CD14-positive monocyte (primary cell): ENCODE results near the gene ZNF761. TPM values are rescaled to one million over a fixed set of nuclear protein-coding genes. Genes with fewer than 3 reads are reported as not detected.
A peak's percentile ranks its signal among the peaks of the same experiment; 100 is the strongest.

Experiments
- DNase-seq, 3 donors: peaks; one replicate each; pipeline ENCODE4 v3.0.0-alpha.2; 2011 to 2022
- H2AFZ ChIP-seq: 2 replicates; pipeline ENCODE4 v1.6.0; 2012; ENCODE audit warnings: mild to moderate bottlenecking, low read depth, low read length, inconsistent platforms; ENCODE audit not compliant: insufficient read depth, poor library complexity, severe bottlenecking
- H3K27ac ChIP-seq, 2 donors: 1 replicate in 1 of 2; 2 replicates in 1 of 2; pipeline ENCODE4 v1.5.1; 2012 to 2013; ENCODE audit warnings: low read length in 2 of 2, control low read depth in 1 of 2, inconsistent platforms in 1 of 2, low read depth in 1 of 2, mild to moderate bottlenecking in 1 of 2
- H3K27me3 ChIP-seq, 2 donors: one replicate each; pipeline versions ENCODE4 v1.6.0 to v1.6.1; 2011 to 2013; ENCODE audit warnings: low read length in 2 of 2; ENCODE audit not compliant: control insufficient read depth in 2 of 2, insufficient read depth in 2 of 2
- H3K36me3 ChIP-seq, 2 donors: replicated peaks in 1 of 2; 1 replicate in 1 of 2; 2 replicates in 1 of 2; pipeline versions ENCODE4 v1.5.1 to v1.6.1; 2012 to 2013; ENCODE audit warnings: low read length in 2 of 2, control low read depth in 1 of 2, inconsistent platforms in 1 of 2, mild to moderate bottlenecking in 1 of 2; ENCODE audit not compliant: insufficient read depth in 2 of 2, control insufficient read depth in 1 of 2
- H3K4me1 ChIP-seq, 2 donors: 1 replicate in 1 of 2; 2 replicates in 1 of 2; pipeline versions ENCODE4 v1.5.1 to v1.6.1; 2012 to 2013; ENCODE audit warnings: low read length in 2 of 2, control low read depth in 1 of 2, inconsistent platforms in 1 of 2, mild to moderate bottlenecking in 1 of 2, moderate library complexity in 1 of 2; ENCODE audit not compliant: insufficient read depth in 2 of 2, control insufficient read depth in 1 of 2
- H3K4me2 ChIP-seq: replicated peaks from 2 replicates; pipeline ENCODE3; 2012; ENCODE audit warnings: low read length, moderate library complexity, mild to moderate bottlenecking; ENCODE audit not compliant: poor library complexity, severe bottlenecking; ENCODE audit errors: extremely low read depth
- H3K4me3 ChIP-seq, 3 experiments: fragments of 200-600 bp in 1 of 3; sonication (generic) in 1 of 3; replicated peaks in 1 of 3; 1 replicate in 2 of 3; 2 replicates in 1 of 3; pipeline ENCODE4 v1.5.1; 2011 to 2013; ENCODE audit warnings: low read length in 3 of 3, mild to moderate bottlenecking in 3 of 3, control low read depth in 2 of 3, low read depth in 2 of 3, inconsistent platforms in 1 of 3, moderate library complexity in 1 of 3
- H3K79me2 ChIP-seq: 2 replicates; pipeline ENCODE4 v1.6.0; 2012; ENCODE audit warnings: mild to moderate bottlenecking, control low read depth, inconsistent platforms, low read length, moderate library complexity; ENCODE audit not compliant: insufficient read depth
- H3K9ac ChIP-seq: 2 replicates; pipeline ENCODE4 v1.6.0; 2017; ENCODE audit warnings: low read length, mild to moderate bottlenecking; ENCODE audit not compliant: insufficient read depth, poor library complexity, severe bottlenecking
- H3K9me3 ChIP-seq, 2 donors: replicated peaks in 1 of 2; 1 replicate in 1 of 2; 2 replicates in 1 of 2; pipeline versions ENCODE4 v1.5.1 to v1.6.1; 2012 to 2013; ENCODE audit warnings: low read length in 2 of 2, control low read depth in 1 of 2; ENCODE audit not compliant: control insufficient read depth in 1 of 2, insufficient read depth in 1 of 2
- H4K20me1 ChIP-seq: 2 replicates; pipeline ENCODE4 v1.6.0; 2012; ENCODE audit warnings: mild to moderate bottlenecking, low read length, control low read depth, moderate library complexity; ENCODE audit not compliant: insufficient read depth
- H3K27ac Mint-ChIP-seq, 7 donors: one replicate each; pipeline ENCODE4 v1.8.0; 2020; ENCODE audit warnings: mild to moderate bottlenecking in 7 of 7, mixed read lengths in 7 of 7, moderate library complexity in 6 of 7, inconsistent platforms in 2 of 7
- H3K27me3 Mint-ChIP-seq, 3 donors: one replicate each; pipeline ENCODE4 v1.8.0; 2021 to 2022; ENCODE audit warnings: low read depth in 3 of 3, mild to moderate bottlenecking in 3 of 3, mixed read lengths in 3 of 3, moderate library complexity in 3 of 3, inconsistent platforms in 1 of 3
- H3K36me3 Mint-ChIP-seq, 2 donors: one replicate each; pipeline ENCODE4 v1.8.0; 2020; ENCODE audit warnings: mixed read lengths in 2 of 2, inconsistent platforms in 1 of 2, mild to moderate bottlenecking in 1 of 2
- H3K4me1 Mint-ChIP-seq: one replicate; pipeline ENCODE4 v1.8.0; 2020; ENCODE audit warnings: mild to moderate bottlenecking, mixed read lengths
- H3K4me3 Mint-ChIP-seq, 2 donors: one replicate each; pipeline ENCODE4 v1.8.0; 2020; ENCODE audit warnings: mild to moderate bottlenecking in 2 of 2, mixed read lengths in 2 of 2, moderate library complexity in 1 of 2
- H3K9me3 Mint-ChIP-seq, 7 donors: one replicate each; pipeline ENCODE4 v1.8.0; 2020 to 2022; ENCODE audit warnings: mixed read lengths in 7 of 7, mild to moderate bottlenecking in 6 of 7, moderate library complexity in 6 of 7, inconsistent platforms in 2 of 7
- CTCF ChIP-seq: fragments of 200-600 bp; IDR thresholded peaks from one replicate; pipeline ENCODE4 v1.8.0; 2022; ENCODE audit warnings: antibody characterized with exemption, mild to moderate bottlenecking
- WGBS: methylation state at CpG from one replicate; pipeline ENCODE4 v1.1.5; 2013; ENCODE audit warnings: missing lambda C conversion rate; ENCODE audit not compliant: insufficient coverage; 5-methylcytosine and 5-hydroxymethylcytosine counted together
- intact Hi-C, 2 donors: fragments of 100-400 bp; cut with micrococcal nuclease; formaldehyde crosslinking; loops; one replicate each; pipeline versions ENCODE4 v1.15.0 to v1.15.1; 2023
- polyA plus RNA-seq, 3 donors: library from polyadenylated mRNA; depleted of rRNA in 1 of 3; unstranded in 2 of 3; stranded (reverse) in 1 of 3; fragments of 300-500 nt in 2 of 3; fragments of >200 nt in 1 of 3; fragmentation: Illumina TruSeq in 2 of 3; gene quantifications; 1 replicate in 2 of 3; 2 replicates in 1 of 3; pipeline ENCODE4 v1.2.3, GENCODE V29; 2012 to 2021

The ZNF761 gene
- polyA plus RNA-seq, 3 donors = 3.4 to 6.1 (median 5.6) TPM

GRCh38 chr19:53461866-53462265 is 30.1 kb downstream of the ZNF761 start:
- H3K27me3 ChIP-seq = peaks cover 2 to 19% of the 10 kb centered on the region in 2 donors
- H3K4me1 Mint-ChIP-seq = peaks cover 4% of the 10 kb centered on the region
- no peaks in the 10 kb centered on the region for H3K79me2 ChIP-seq
- H3K36me3 Mint-ChIP-seq = peaks cover 0 to 8% of the 10 kb centered on the region in 2 donors
- H2AFZ ChIP-seq = no peak overlapping the region
- no peaks in the 10 kb centered on the region for H3K36me3 ChIP-seq
- H4K20me1 ChIP-seq = no peaks in the 10 kb centered on the region
- peaks cover 16 to 30% (median 26%) of the 10 kb centered on the region in 3 donors for H3K27me3 Mint-ChIP-seq
- peaks cover 47 to 93% (median 89%) of the 10 kb centered on the region in 7 donors for H3K9me3 Mint-ChIP-seq
- H3K27ac Mint-ChIP-seq = no peak overlapping the region
- peaks cover 75 to 88% of the 10 kb centered on the region in 2 donors for H3K9me3 ChIP-seq
- H3K4me2 ChIP-seq = no peak overlapping the region
- no peak overlapping the region for H3K27ac ChIP-seq
- no peak for TF ChIP-seq CTCF
- H3K4me3 Mint-ChIP-seq = no peak overlapping the region
- WGBS = 100% methylated on average over 3 of the region's 6 CpGs
- no peak overlapping the region for H3K9ac ChIP-seq
- intact Hi-C loops = loop anchor here (10.0 kb wide), 1 partner anchor 1167 kb away; the partner anchor contains the start of gene ZNF480 (in 2 of the 2)
- H3K4me1 ChIP-seq = peaks cover under 1 to 2% of the 10 kb centered on the region in 2 donors
- no peak overlapping the region for H3K4me3 ChIP-seq
- DNase-seq = no peak

GRCh38 chr19:53462861-53463260 is 31.1 kb downstream of the ZNF761 start:
- Histone ChIP-seq H3K4me1 (peaks cover 6% of the 10 kb centered on the region in 2 donors), H2AFZ (no peak overlapping the region), H4K20me1 (no peaks in the 10 kb centered on the region), H3K9ac (no peak overlapping the region), H3K4me3 (no peak overlapping the region), H3K79me2 (no peaks in the 10 kb centered on the region), H3K27me3 (peaks cover 2 to 19% of the 10 kb centered on the region in 2 donors), H3K27ac (no peak overlapping the region), H3K9me3 (peaks cover 67 to 79% of the 10 kb centered on the region in 2 donors), H3K4me2 (no peak overlapping the region), H3K36me3 (no peaks in the 10 kb centered on the region)
- Mint-ChIP-seq H3K9me3 (peaks cover 40 to 88% (median 79%) of the 10 kb centered on the region in 7 donors), H3K4me3 (peak overlapping the region in 1 of 2 donors; percentile 48), H3K36me3 (peaks cover 0 to 8% of the 10 kb centered on the region in 2 donors), H3K27ac (no peak overlapping the region), H3K27me3 (peaks cover 17 to 30% (median 26%) of the 10 kb centered on the region in 3 donors), H3K4me1 (peaks cover 7% of the 10 kb centered on the region)
- 72% methylated on average over 10 of the region's 14 CpGs for WGBS
- intact Hi-C loops = loop anchor here (10.0 kb wide), 1 partner anchor 1168 kb away; the partner anchor contains the start of gene ZNF480 (in 2 of the 2)
- TF ChIP-seq CTCF = no peak
- no peak for DNase-seq
